Measurements from ENCODE around the gene SENP3.
A peak's percentile ranks its signal among the peaks of the same experiment; 100 is the strongest.

Gene SENP3

DNA sequence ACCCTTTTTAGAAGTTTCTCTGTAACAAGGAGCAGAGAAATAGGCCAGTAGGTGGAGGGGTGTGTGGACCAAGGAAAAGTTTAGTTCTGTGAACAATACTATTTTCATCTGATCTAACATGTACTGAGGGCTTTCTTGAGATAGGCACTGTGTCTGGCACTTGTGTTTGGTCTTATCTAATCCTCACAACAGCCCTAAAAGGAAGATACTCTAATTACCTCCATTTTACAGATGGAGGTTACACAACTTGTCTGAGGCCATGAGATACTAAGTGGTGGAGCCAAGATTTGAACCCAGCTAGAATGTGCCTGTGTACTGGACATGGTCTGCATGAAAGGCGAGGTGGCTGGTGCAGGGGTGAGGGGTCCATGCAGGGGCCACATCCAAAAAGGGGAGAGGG is 8.4 kb upstream of the SENP3 start:
- DNase-seq (ENCODE audit: low read depth, low spot score), result no peak
- no peak overlapping the region for H3K4me3 ChIP-seq (ENCODE audit: low read length)

DNA sequence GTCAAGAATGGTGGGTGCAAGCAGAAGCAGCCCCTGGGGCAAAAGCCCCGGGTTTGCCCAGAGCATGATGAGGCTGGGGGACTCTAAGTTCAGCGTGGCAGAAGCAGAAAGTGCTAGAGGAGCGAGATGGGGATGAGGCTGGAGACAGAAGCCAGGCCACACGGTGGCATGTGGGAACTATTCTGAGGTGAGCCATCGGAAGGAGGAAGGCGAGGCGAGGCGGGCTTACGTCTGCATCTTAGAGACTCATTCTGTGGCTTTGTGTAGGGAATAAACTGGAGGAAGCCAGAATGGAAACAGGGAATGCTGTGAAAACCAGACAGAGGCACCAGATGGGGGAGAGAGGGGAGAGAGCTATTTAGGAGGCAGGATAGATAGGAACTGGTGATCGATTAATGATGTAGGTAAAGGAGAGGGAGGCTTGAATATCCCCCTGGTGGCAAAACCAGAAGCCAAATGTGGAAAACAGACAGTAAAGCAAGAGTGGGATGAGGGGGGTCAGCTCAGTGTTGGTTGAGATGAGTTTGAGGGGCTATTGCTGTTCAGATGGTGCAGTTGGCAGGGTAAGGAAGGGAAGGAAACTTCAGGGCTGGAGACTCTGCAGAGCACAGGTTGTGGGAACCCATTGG is 6.3 kb upstream of the SENP3 start:
- no peak for DNase-seq (ENCODE audit: low read depth, low spot score)
- no peak overlapping the region for H3K4me3 ChIP-seq (ENCODE audit: low read length)

DNA sequence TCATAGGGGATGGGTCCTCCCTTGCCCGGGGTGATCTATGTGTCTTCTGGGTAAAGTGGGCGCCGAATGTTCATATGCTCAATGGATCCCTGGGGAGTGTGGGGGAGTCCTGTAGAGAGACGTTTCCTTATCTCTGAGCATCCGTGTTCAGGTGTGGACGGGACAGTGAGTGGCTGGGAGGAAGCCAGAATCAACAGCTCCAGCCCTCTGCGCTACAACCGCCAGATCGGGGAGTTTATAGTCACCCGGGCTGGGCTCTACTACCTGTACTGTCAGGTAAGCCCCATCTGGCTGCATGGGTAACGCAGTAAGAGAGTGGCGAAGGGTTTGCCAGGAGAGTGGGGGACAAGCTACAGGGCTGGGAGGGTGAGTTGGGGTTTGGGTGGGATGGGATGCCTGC is 5.1 kb upstream of the SENP3 start:
- no peak for DNase-seq (ENCODE audit: low read depth, low spot score)
- no peak overlapping the region for H3K4me3 ChIP-seq (ENCODE audit: low read length)

DNA sequence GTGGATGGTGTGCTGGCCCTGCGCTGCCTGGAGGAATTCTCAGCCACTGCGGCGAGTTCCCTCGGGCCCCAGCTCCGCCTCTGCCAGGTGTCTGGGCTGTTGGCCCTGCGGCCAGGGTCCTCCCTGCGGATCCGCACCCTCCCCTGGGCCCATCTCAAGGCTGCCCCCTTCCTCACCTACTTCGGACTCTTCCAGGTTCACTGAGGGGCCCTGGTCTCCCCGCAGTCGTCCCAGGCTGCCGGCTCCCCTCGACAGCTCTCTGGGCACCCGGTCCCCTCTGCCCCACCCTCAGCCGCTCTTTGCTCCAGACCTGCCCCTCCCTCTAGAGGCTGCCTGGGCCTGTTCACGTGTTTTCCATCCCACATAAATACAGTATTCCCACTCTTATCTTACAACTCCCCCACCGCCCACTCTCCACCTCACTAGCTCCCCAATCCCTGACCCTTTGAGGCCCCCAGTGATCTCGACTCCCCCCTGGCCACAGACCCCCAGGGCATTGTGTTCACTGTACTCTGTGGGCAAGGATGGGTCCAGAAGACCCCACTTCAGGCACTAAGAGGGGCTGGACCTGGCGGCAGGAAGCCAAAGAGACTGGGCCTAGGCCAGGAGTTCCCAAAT is 4.5 kb upstream of the SENP3 start:
- no peak for DNase-seq (ENCODE audit: low read depth, low spot score)
- no peak overlapping the region for H3K4me3 ChIP-seq (ENCODE audit: low read length)

DNA sequence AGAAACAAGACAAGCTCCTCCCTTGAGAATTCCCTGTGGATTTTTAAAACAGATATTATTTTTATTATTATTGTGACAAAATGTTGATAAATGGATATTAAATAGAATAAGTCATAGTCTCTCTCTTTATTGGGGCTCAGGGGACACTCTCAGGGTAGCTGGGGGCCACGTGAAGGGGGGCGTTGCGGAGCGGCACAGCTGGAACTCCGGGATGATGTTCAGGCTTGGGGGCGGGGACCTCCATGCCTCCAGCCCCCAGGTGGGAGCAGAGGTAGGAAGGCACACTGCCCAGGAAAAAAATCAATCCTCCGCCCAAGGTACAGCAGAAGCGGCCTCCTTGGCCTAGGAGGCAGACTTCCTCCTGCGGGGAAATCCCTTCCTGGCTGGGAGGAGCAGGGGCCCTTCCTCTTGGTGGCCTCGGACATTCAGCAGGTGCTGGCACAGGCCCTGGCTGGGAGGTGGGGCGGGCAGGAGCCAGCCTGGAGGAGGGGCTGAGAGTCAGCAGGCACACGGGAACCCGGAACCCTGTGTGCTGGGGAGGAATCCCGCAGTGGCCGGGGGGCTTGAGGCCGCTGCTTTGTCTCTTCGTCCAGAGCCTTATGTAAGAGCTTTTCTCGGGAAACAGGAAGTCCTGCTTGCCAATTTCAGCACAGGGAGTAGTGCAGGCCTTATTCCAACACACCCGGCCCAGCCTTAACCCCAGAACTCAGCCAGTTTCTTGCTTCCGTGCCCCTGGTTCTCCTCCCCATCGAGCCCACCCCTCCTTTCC is 3.8 kb upstream of the SENP3 start:
- DNase-seq (ENCODE audit: low read depth, low spot score), result no peak
- no peak overlapping the region for H3K4me3 ChIP-seq (ENCODE audit: low read length)

DNA sequence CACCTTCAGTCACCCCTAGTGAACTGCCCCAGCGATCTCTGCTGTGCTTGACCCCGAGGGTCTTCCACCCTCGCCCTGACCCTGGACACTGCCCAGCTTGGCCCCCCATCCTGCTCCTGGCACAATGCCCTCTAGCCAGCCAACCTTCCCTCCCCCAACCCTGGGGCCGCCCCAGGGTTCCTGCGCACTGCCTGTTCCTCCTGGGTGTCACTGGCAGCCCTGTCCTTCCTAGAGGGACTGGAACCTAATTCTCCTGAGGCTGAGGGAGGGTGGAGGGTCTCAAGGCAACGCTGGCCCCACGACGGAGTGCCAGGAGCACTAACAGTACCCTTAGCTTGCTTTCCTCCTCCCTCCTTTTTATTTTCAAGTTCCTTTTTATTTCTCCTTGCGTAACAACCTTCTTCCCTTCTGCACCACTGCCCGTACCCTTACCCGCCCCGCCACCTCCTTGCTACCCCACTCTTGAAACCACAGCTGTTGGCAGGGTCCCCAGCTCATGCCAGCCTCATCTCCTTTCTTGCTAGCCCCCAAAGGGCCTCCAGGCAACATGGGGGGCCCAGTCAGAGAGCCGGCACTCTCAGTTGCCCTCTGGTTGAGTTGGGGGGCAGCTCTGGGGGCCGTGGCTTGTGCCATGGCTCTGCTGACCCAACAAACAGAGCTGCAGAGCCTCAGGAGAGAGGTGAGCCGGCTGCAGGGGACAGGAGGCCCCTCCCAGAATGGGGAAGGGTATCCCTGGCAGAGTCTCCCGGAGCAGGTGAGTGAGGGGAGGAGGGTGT is 3.0 kb upstream of the SENP3 start, which contains the start of gene TNFSF13:
Gene TNFSF13, plus strand, starts transcription at position 207 of the 776 bp plus-strand sequence. Its CDS starts 290 bp downstream, at position 497.
- no peak within 1 kb of the TSS for H3K4me3 ChIP-seq (ENCODE audit: low read length)
- DNase-seq (ENCODE audit: low read depth, low spot score), result no peak

DNA sequence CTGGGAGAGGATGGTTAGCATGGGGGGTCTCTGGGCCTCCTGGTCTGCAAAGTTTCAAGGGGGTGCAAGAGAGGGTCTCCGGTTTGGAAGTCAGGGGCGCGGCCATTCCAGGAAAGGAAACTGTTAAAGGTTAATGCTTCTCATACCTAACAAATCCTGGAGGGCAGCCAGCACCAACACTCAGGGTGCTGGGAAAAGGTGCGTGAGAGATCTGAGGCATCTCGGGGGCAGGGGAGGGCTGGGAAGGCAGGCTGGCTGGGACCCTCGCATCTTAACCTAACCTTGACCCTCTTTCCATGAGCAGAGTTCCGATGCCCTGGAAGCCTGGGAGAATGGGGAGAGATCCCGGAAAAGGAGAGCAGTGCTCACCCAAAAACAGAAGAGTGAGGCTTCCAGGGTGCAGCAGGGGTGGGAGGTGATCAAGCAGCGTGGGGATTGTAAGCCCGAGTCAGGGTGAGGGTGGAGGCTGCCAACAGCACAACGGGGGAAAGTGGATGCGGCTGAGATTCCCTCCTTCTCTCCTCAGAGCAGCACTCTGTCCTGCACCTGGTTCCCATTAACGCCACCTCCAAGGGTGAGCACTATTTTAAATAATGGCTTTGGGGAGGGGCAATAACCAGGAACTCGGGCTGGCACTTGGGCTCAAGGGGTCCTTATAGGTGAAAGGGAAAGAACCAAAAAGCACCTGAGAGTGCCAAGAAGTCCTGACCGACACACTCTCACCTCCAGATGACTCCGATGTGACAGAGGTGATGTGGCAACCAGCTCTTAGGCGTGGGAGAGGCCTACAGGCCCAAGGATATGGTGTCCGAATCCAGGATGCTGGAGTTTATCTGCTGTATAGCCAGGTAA is 2.2 kb upstream of the SENP3 start:
- DNase-seq (ENCODE audit: low read depth, low spot score), result no peak
- H3K4me3 ChIP-seq (ENCODE audit: low read length), result no peak overlapping the region

DNA sequence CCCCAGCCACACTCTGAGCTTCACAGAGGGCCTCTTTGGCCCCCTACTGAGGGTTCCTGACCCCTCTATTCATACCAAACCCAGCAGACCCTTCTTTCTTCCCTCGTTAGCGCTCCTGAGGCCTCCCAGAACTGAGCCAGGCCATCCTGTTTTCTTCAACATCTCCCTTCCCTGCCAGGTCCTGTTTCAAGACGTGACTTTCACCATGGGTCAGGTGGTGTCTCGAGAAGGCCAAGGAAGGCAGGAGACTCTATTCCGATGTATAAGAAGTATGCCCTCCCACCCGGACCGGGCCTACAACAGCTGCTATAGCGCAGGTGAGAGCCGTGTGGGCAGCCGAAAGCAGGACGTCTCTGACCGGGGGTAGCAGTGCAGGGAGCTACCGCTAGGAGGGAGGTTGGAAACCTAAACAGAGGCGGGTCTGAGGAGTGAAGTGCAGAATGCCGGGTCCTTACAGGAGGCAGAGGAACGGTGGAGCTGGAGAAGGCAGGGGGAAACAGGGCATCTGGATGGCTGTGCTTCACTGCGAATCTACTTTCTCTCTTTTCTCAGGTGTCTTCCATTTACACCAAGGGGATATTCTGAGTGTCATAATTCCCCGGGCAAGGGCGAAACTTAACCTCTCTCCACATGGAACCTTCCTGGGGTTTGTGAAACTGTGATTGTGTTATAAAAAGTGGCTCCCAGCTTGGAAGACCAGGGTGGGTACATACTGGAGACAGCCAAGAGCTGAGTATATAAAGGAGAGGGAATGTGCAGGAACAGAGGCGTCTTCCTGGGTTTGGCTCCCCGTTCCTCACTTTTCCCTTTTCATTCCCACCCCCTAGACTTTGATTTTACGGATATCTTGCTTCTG is 1.3 kb upstream of the SENP3 start:
- peak overlapping the region; percentile 70 for H3K4me3 ChIP-seq (ENCODE audit: low read length)
- peak; percentile 66 for DNase-seq (ENCODE audit: low read depth, low spot score)

DNA sequence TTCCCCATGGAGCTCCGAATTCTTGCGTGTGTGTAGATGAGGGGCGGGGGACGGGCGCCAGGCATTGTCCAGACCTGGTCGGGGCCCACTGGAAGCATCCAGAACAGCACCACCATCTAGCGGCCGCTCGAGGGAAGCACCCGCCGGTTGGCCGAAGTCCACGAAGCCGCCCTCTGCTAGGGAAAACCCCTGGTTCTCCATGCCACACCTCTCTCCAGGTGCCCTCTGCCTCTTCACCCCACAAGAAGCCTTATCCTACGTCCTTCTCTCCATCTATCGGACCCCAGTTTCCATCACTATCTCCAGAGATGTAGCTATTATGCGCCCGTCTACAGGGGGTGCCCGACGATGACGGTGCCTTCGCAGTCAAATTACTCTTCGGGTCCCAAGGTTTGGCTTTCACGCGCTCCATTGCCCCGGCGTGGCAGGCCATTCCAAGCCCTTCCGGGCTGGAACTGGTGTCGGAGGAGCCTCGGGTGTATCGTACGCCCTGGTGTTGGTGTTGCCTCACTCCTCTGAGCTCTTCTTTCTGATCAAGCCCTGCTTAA is 617 bp upstream of the SENP3 start:
- H3K4me3 ChIP-seq (ENCODE audit: low read length), result peak overlapping the region; percentile 70
- peak; percentile 56 for DNase-seq (ENCODE audit: low read depth, low spot score)

DNA sequence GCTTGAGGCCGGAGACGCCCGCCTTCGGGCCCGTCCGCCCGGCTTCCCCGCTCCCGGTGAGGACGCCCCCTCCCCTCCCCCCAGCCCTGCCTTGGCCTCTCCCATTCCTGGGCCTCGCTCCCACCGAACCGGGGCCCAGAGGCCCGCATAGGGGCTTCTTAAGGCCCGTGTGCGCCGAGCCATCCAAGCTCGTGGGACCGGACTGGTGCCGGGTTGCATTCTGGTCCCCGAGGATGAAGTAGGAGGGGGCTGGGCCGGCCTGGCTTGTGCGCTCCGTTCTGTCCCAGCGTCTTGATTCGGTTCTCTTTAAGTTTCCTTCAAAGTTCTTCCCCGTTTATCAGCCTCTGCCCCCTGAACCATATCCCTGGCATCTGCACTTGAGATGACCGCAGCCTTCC is 488 bp downstream of the SENP3 start:
- no peak for DNase-seq (ENCODE audit: low read depth, low spot score)
- peak overlapping the region; percentile 87 for H3K4me3 ChIP-seq (ENCODE audit: low read length)

DNA sequence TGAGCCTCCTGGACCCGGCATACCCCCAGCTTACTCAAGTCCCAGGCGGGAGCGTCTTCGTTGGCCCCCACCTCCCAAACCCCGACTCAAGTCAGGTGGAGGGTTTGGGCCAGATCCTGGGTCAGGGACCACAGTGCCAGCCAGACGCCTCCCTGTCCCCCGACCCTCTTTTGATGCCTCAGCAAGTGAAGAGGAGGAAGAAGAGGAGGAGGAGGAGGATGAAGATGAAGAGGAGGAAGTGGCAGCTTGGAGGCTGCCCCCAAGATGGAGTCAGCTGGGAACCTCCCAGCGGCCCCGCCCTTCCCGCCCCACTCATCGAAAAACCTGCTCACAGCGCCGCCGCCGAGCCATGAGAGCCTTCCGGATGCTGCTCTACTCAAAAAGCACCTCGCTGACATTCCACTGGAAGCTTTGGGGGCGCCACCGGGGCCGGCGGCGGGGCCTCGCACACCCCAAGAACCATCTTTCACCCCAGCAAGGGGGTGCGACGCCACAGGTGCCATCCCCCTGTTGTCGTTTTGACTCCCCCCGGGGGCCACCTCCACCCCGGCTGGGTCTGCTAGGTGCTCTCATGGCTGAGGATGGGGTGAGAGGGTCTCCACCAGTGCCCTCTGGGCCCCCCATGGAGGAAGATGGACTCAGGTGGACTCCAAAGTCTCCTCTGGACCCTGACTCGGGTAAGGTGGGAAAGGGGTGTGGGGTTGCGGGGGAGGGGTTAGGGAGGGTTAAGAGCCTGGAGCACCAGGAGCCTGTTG is 1.6 kb downstream of the SENP3 start:
- peak overlapping the region; percentile 87 for H3K4me3 ChIP-seq (ENCODE audit: low read length)
- no peak for DNase-seq (ENCODE audit: low read depth, low spot score)

DNA sequence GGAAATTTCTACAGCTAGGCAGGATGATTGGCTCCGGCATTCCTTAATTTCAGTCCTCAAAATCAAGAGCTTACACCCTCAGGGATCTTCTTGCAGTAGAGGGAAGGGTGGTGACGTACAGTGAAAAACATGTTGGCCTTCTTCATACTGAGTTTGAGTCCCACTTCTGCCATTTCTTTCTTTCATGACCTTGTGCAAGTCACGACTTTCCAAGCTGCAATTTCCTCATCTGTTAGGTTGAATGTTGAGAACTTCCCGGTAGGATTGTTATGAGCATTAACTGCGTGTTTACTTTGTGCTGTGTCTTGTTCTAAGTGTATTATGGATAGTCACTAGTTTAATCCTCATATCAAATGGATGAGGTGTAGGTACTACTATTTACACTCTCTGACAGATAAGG is 7.9 kb downstream of the SENP3 start:
- no peak for DNase-seq (ENCODE audit: low read depth, low spot score)
- H3K4me3 ChIP-seq (ENCODE audit: low read length), result no peak overlapping the region

DNA sequence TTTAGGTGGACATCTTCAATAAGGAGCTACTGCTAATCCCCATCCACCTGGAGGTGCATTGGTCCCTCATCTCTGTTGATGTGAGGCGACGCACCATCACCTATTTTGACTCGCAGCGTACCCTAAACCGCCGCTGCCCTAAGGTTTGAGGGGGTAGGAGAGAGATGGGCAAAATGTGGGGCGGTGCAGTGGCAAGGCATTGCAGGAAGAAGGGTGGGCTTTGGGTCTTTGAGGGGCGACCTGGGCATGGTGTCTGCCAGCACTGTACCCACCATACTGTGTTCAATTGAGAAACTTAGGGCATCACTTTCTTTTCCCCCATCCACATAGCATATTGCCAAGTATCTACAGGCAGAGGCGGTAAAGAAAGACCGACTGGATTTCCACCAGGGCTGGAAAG is 8.6 kb downstream of the SENP3 start:
- H3K4me3 ChIP-seq (ENCODE audit: low read length), result no peak overlapping the region
- no peak for DNase-seq (ENCODE audit: low read depth, low spot score)

DNA sequence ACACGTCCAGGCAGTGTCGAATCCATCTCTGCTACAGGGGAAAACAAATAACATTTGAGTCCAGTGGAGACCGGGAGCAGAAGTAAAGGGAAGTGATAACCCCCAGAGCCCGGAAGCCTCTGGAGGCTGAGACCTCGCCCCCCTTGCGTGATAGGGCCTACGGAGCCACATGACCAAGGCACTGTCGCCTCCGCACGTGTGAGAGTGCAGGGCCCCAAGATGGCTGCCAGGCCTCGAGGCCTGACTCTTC is 10.5 kb downstream of the SENP3 start:
- no peak for DNase-seq (ENCODE audit: low read depth, low spot score)
- peak overlapping the region; percentile 58 for H3K4me3 ChIP-seq (ENCODE audit: low read length)

DNA sequence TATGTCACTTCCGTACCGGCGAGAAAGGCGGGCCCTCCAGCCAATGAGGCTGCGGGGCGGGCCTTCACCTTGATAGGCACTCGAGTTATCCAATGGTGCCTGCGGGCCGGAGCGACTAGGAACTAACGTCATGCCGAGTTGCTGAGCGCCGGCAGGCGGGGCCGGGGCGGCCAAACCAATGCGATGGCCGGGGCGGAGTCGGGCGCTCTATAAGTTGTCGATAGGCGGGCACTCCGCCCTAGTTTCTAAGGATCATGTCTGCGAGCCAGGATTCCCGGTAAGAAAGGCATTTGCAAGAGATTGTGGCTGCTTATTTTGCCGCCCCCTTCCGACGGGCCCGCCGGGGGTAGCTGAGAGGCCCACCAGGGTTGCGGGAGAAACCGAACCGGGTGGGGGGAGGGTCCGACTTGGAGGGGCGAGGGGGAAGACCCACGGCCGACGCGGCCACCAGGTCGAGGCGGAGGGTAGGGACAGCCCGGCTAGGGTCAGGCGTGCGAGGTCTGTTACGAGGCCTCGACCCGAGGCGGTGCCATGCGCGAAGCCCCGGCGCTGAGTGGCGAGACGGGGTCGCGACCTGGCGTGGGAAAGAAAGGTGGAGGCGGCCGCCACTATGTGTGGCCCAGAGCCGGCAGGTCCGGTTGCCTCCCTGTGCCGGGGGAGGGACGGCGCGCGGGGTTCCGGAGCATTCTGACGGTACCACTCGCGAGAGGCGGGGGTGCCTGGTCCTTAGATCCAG is 11.0 kb downstream of the SENP3 start:
- peak; percentile 99 for DNase-seq (ENCODE audit: low read depth, low spot score)
- peak overlapping the region; percentile 91 for H3K4me3 ChIP-seq (ENCODE audit: low read length)

DNA sequence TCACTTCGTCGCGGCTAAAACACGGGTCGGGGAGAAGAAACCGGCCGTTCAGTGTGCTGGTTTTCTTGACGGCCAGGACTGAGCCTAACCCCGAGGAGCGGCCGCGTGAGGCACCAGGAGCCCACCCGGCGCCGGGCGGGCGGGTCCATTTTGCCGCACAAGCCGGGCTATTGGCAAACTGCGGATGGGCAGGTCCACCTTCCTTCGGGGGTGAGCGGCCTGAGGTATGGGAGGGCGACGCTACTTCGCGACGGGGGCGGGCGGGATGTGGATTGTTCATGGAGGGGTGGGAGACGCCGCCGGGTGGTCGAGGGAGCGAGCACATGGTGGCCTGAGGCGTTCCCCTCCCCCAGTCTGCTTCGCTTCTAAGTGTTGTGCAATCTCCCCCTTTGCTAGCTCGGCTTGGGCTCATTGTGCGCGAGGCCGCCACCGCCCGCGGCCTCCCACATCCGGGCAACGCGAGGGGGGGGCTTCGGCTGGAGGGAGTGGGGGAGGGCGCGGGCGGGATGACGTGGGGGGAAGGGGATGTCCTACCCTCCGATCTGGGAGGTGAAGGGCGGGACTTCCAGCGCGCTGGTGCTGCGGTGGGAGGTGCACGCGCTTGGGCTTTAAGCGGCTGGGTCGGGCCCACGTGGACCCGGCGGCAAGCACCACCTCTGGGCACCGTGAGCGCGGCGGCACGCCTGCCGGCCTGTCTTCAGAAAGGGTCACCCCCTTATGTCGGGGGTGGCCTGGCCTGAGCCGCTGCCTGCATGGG is 11.8 kb downstream of the SENP3 start:
- H3K4me3 ChIP-seq (ENCODE audit: low read length), result peak overlapping the region; percentile 91

More for the DNA sequence above, 11.8 kb downstream of the SENP3 start:
- peak; percentile 84 for DNase-seq (ENCODE audit: low read depth, low spot score)

Measured in Jurkat, Clone E6-1 (cell line).